A549 (cell line): ENCODE results near the gene SOX5. TPM values are rescaled to one million over a fixed set of nuclear protein-coding genes. Genes with fewer than 3 reads are reported as not detected.

Experiments
- ATAC-seq, 2 experiments: fragments of 200-7000 bp in 1 of 2; fragments of >200 bp in 1 of 2; cut with Nextera tagmentation in 1 of 2; cut with Tn5 transposase in 1 of 2; 3 replicates each; pipeline versions ENCODE4 v1.8.0 to v1.9.1; 2018 to 2020; ENCODE audit warnings: mild to moderate bottlenecking in 1 of 2, moderate library complexity in 1 of 2
- CTCF ChIA-PET: fragments of 300-600 bp; sonication (Branson Sonifier 250); formaldehyde crosslinking; extraction: SDS; loops from one replicate; lab custom pipeline; 2021; ENCODE audit warnings: antibody characterized with exemption, inconsistent platforms; lab: Yijun Ruan, JAX
- POLR2A ChIA-PET: fragments of 350-600 bp; formaldehyde crosslinking; extraction: SDS; loops from one replicate; lab custom pipeline; 2021; ENCODE audit warnings: antibody characterized with exemption, inconsistent platforms; lab: Yijun Ruan, JAX
- DNase-seq, 2 experiments: peaks; one replicate each; pipeline versions ENCODE4 v3.0.0 to v3.0.0-alpha.2; 2011 to 2016; ENCODE audit warnings: low read depth in 1 of 2, low spot score in 1 of 2
- FAIRE-seq: peaks from 2 replicates; lab custom pipeline; 2011; peaks lifted over from hg19 to GRCh38; lab: Jason Lieb, UNC
- H3K27ac ChIP-seq, 2 experiments: fragments of >200 bp; sonication (Bioruptor Twin); formaldehyde crosslinking; 3 replicates each; pipeline ENCODE4 v1.5.1; 2016 to 2017
- H3K4me1 ChIP-seq: fragments of >200 bp; sonication (Bioruptor Twin); formaldehyde crosslinking; 3 replicates; pipeline ENCODE4 v1.6.1; 2016
- H3K4me2 ChIP-seq: fragments of >200 bp; sonication (Bioruptor Twin); formaldehyde crosslinking; 3 replicates; pipeline ENCODE4 v1.6.1; 2016
- H3K4me3 ChIP-seq: fragments of >200 bp; sonication (Bioruptor Twin); formaldehyde crosslinking; 3 replicates; pipeline ENCODE4 v1.5.1; 2016
- H3K9me3 ChIP-seq: fragments of >200 bp; sonication (Bioruptor Twin); formaldehyde crosslinking; 3 replicates; pipeline ENCODE4 v1.6.1; 2016
- BHLHE40 ChIP-seq: IDR thresholded peaks from 2 replicates; pipeline ENCODE4 v1.6.1; 2012; ENCODE audit warnings: low read depth, low read length, inconsistent platforms
- CBX8 ChIP-seq: fragments of 200-600 bp; sonication (generic); IDR thresholded peaks from 2 replicates; pipeline ENCODE4 v1.6.1; 2016
- CEBPB ChIP-seq, 2 experiments: fragments of >200 bp in 1 of 2; sonication (Bioruptor Twin) in 1 of 2; formaldehyde crosslinking in 1 of 2; IDR thresholded peaks; 2 replicates each; pipeline ENCODE4 v1.6.1; 2012 to 2016
- CHD2 ChIP-seq: fragments of 150-350 bp; IDR thresholded peaks from 2 replicates; pipeline ENCODE4 v1.6.1; 2014; ENCODE audit warnings: low read length; ENCODE audit not compliant: partially characterized antibody
- EHMT2 ChIP-seq: fragments of 200-600 bp; sonication (generic); IDR thresholded peaks from 2 replicates; pipeline ENCODE4 v1.6.1; 2016; ENCODE audit warnings: antibody characterized with exemption, low read depth, mild to moderate bottlenecking, moderate library complexity
- ELK1 ChIP-seq: fragments of 150-350 bp; IDR thresholded peaks from 2 replicates; pipeline ENCODE4 v1.6.1; 2014; ENCODE audit warnings: low read depth, mild to moderate bottlenecking, low read length
- EP300 ChIP-seq, 2 experiments: fragments of >200 bp; sonication (Bioruptor Twin); formaldehyde crosslinking; IDR thresholded peaks; 2 replicates in 1 of 2; 3 replicates in 1 of 2; pipeline ENCODE4 v1.6.1; 2016 to 2017
- FOSL2 ChIP-seq, 2 experiments: fragments of 450-650 bp in 1 of 2; fragments of >200 bp in 1 of 2; sonication (Bioruptor Twin) in 1 of 2; formaldehyde crosslinking; IDR thresholded peaks; 2 replicates each; pipeline versions ENCODE4 v1.5.0 to v1.6.1; 2016 to 2020; ENCODE audit warnings: mild to moderate bottlenecking in 1 of 2, moderate library complexity in 1 of 2
- FOXS1 ChIP-seq: fragments of 250-450 bp; sonication (Bioruptor Pico); IDR thresholded peaks from 2 replicates; pipeline ENCODE4 v1.5.0; 2020; ENCODE audit warnings: mild to moderate bottlenecking, moderate library complexity
- HEYL ChIP-seq: fragments of 250-450 bp; sonication (Bioruptor Pico); IDR thresholded peaks from 2 replicates; pipeline ENCODE4 v1.8.0; 2021; ENCODE audit warnings: mild to moderate bottlenecking, moderate library complexity
- HMGXB4 ChIP-seq: fragments of 250-450 bp; sonication (Bioruptor Pico); IDR thresholded peaks from 2 replicates; pipeline ENCODE4 v1.5.0; 2021; ENCODE audit warnings: mild to moderate bottlenecking, moderate library complexity, borderline replicate concordance
- HOXB5 ChIP-seq: fragments of 250-450 bp; sonication (Bioruptor Pico); IDR thresholded peaks from 2 replicates; pipeline ENCODE4 v1.5.0; 2020; ENCODE audit warnings: mild to moderate bottlenecking, moderate library complexity
- JUN ChIP-seq, 2 experiments: fragments of >200 bp; sonication (Bioruptor Twin); formaldehyde crosslinking; IDR thresholded peaks; 2 replicates in 1 of 2; 3 replicates in 1 of 2; pipeline ENCODE4 v1.6.1; 2016 to 2017
- KDM5A ChIP-seq: fragments of 200-600 bp; sonication (generic); IDR thresholded peaks from 2 replicates; pipeline ENCODE4 v1.6.1; 2016; ENCODE audit warnings: antibody characterized with exemption, mild to moderate bottlenecking
- NR3C1 ChIP-seq: fragments of >200 bp; sonication (Bioruptor Twin); formaldehyde crosslinking; IDR thresholded peaks from 3 replicates; pipeline ENCODE4 v1.6.1; 2017
- RCOR1 ChIP-seq: fragments of 150-350 bp; IDR thresholded peaks from 2 replicates; pipeline ENCODE4 v1.6.1; 2014; ENCODE audit warnings: antibody characterized with exemption, low read length, low read depth
- TP53 ChIP-seq: fragments of 250-450 bp; sonication (Bioruptor Pico); IDR thresholded peaks from 2 replicates; pipeline ENCODE4 v1.5.0; 2021; ENCODE audit warnings: mild to moderate bottlenecking, moderate library complexity
- ZFP36 ChIP-seq: fragments of 450-650 bp; IDR thresholded peaks from 2 replicates; pipeline ENCODE4 v1.6.1; 2014; ENCODE audit warnings: borderline replicate concordance; ENCODE audit not compliant: partially characterized antibody
- WGBS: methylation state at CpG from one replicate; pipeline ENCODE4 v1.1.6; 2017; ENCODE audit errors: missing lambda C conversion rate; 5-methylcytosine and 5-hydroxymethylcytosine counted together
- polyA plus RNA-seq, 4 experiments: library from polyadenylated mRNA; depleted of rRNA in 3 of 4; stranded (reverse); fragments of >200 nt; fragmentation: RNase III in 1 of 4; extraction: RNeasy Plus Mini Kit Qiagen cat#74134 plus additional on column Dnase treatment in 1 of 4; gene quantifications; 2 replicates in 3 of 4; 3 replicates in 1 of 4; pipeline ENCODE4 v1.2.3, GENCODE V29; 2011 to 2017
- TF ChIP-seq, protein P1 (sequence below): fragments of 450-650 bp; IDR thresholded peaks from 2 replicates; pipeline ENCODE4 v1.6.1; 2014; ENCODE audit warnings: antibody characterized with exemption
- TF ChIP-seq, protein P2 (sequence below): IDR thresholded peaks from 2 replicates; pipeline ENCODE4 v1.6.1; 2012; ENCODE audit warnings: low read depth, borderline replicate concordance
- TF ChIP-seq, protein P3 (sequence below): fragments of >200 bp; sonication (Bioruptor Twin); formaldehyde crosslinking; IDR thresholded peaks from 2 replicates; pipeline ENCODE4 v1.6.1; 2016
- TF ChIP-seq, protein P4 (sequence below): fragments of 250-450 bp; sonication (Bioruptor Pico); IDR thresholded peaks from 2 replicates; pipeline ENCODE4 v1.5.0; 2020; ENCODE audit warnings: low read depth, mild to moderate bottlenecking, moderate library complexity
- TF ChIP-seq, protein P5 (sequence below): fragments of >200 bp; sonication (Bioruptor Twin); formaldehyde crosslinking; IDR thresholded peaks from 3 replicates; pipeline ENCODE4 v1.6.1; 2016
- TF ChIP-seq, protein P6 (sequence below): IDR thresholded peaks from 2 replicates; pipeline ENCODE4 v1.6.1; 2012

Gene SOX5
- polyA plus RNA-seq, 2 of the 4 experiments (the other 2 are of a cell fraction) = not detected

DNA sequence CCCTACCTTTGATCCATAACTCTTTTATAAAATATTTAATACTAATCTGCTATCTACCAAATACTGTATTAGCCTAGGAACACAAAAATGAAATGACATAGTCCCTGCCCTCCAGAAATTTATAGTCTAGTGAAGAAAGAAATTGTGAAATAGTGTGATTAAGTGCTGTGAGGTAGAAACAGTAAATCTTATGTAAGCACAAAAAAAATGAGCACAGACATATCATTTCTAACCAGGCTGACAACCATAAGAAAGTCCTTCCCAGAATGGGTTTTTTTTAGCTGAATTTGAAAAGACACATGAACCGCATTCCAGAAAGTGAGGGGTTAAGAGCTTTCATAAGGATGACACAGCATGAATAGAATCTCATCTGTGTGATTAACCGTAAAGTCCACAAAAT is 145.9 kb downstream of the SOX5 start:
- no peak for DNase-seq
- no peaks in the 10 kb centered on the region for H3K4me1 ChIP-seq

DNA sequence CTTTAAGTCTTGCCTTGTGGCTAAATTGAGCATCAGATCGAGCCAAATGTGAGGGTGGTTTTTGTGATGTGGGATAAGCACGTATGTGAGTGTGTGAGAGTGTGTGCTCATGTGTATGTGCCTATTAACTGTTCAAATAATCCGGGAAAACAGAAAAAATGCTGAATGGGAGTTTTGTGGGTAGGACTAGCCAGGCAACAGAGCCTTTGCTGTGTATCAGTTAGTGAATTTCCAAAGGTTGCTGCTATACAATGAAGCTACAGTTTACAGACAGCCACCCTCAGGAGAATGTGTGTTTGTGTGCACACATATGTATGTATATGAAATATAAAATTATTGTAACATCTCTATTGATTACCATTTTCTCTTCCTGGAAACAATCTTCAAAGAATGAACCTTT is 154.0 kb downstream of the SOX5 start:
- no peak for DNase-seq
- no peak for ATAC-seq
- TF ChIP-seq HEYL (CRISPR knock-in tag) (no peak), ELK1 (no peak), CBX8 (no peak), JUN (IDR thresholded peaks at IDR 0.05) (no peak), CHD2 (no peak), HMGXB4 (CRISPR knock-in tag) (no peak), FOSL2 (IDR thresholded peaks at IDR 0.05) (no peak), FOSL2 (CRISPR knock-in tag; IDR thresholded peaks at IDR 0.05) (no peak), KDM5A (no peak), HOXB5 (CRISPR knock-in tag) (no peak), CEBPB (IDR thresholded peaks at IDR 0.05) (no peak)
- TF ChIP-seq, protein P1, sequence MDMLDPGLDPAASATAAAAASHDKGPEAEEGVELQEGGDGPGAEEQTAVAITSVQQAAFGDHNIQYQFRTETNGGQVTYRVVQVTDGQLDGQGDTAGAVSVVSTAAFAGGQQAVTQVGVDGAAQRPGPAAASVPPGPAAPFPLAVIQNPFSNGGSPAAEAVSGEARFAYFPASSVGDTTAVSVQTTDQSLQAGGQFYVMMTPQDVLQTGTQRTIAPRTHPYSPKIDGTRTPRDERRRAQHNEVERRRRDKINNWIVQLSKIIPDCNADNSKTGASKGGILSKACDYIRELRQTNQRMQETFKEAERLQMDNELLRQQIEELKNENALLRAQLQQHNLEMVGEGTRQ = no peak
- TF ChIP-seq, protein P2, sequence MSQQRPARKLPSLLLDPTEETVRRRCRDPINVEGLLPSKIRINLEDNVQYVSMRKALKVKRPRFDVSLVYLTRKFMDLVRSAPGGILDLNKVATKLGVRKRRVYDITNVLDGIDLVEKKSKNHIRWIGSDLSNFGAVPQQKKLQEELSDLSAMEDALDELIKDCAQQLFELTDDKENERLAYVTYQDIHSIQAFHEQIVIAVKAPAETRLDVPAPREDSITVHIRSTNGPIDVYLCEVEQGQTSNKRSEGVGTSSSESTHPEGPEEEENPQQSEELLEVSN = no peak
- TF ChIP-seq, protein P3, sequence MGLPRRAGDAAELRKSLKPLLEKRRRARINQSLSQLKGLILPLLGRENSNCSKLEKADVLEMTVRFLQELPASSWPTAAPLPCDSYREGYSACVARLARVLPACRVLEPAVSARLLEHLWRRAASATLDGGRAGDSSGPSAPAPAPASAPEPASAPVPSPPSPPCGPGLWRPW = no peak
- TF ChIP-seq, protein P4, sequence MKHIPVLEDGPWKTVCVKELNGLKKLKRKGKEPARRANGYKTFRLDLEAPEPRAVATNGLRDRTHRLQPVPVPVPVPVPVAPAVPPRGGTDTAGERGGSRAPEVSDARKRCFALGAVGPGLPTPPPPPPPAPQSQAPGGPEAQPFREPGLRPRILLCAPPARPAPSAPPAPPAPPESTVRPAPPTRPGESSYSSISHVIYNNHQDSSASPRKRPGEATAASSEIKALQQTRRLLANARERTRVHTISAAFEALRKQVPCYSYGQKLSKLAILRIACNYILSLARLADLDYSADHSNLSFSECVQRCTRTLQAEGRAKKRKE (CRISPR knock-in tag) = no peak

More for the DNA sequence above, 145.9 kb downstream of the SOX5 start:
- Histone ChIP-seq H3K4me2 (no peak overlapping the region), H3K4me3 (no peak overlapping the region), H3K9me3 (no peaks in the 10 kb centered on the region; the same call in 2 of the 3 replicates), H3K27ac (no peak overlapping the region)
- ATAC-seq = no peak
- 24% methylated on average over 2 of the region's 2 CpGs for WGBS
- POLR2A ChIA-PET = no interaction called here
- FAIRE-seq = no peak
- no peak for TF ChIP-seq EHMT2
- TF ChIP-seq EP300 (IDR thresholded peaks at IDR 0.05) = no peak
- TF ChIP-seq ZFP36 = no peak
- TF ChIP-seq FOXS1 (CRISPR knock-in tag) = no peak
- TF ChIP-seq, protein P5, sequence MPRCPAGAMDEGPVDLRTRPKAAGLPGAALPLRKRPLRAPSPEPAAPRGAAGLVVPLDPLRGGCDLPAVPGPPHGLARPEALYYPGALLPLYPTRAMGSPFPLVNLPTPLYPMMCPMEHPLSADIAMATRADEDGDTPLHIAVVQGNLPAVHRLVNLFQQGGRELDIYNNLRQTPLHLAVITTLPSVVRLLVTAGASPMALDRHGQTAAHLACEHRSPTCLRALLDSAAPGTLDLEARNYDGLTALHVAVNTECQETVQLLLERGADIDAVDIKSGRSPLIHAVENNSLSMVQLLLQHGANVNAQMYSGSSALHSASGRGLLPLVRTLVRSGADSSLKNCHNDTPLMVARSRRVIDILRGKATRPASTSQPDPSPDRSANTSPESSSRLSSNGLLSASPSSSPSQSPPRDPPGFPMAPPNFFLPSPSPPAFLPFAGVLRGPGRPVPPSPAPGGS = no peak
- TF ChIP-seq, protein P6, sequence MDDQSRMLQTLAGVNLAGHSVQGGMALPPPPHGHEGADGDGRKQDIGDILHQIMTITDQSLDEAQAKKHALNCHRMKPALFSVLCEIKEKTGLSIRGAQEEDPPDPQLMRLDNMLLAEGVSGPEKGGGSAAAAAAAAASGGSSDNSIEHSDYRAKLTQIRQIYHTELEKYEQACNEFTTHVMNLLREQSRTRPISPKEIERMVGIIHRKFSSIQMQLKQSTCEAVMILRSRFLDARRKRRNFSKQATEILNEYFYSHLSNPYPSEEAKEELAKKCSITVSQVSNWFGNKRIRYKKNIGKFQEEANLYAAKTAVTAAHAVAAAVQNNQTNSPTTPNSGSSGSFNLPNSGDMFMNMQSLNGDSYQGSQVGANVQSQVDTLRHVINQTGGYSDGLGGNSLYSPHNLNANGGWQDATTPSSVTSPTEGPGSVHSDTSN = no peak
- TF ChIP-seq RCOR1 = no peak
- no peak for TF ChIP-seq HMGXB4 (CRISPR knock-in tag)
- TF ChIP-seq HOXB5 (CRISPR knock-in tag) = no peak
- TF ChIP-seq NR3C1 = no peak
- no peak for TF ChIP-seq KDM5A
- TF ChIP-seq FOSL2 (IDR thresholded peaks at IDR 0.05) = no peak
- TF ChIP-seq FOSL2 (CRISPR knock-in tag; IDR thresholded peaks at IDR 0.05) = no peak
- TF ChIP-seq, protein P1 = no peak
- TF ChIP-seq TP53 (CRISPR knock-in tag) = no peak
- no peak for TF ChIP-seq HEYL (CRISPR knock-in tag)
- no peak for TF ChIP-seq BHLHE40
- CTCF ChIA-PET = no interaction called here

More for the DNA sequence above, 154.0 kb downstream of the SOX5 start:
- H3K4me1 ChIP-seq = no peaks in the 10 kb centered on the region
- H3K27ac ChIP-seq = no peak overlapping the region
- no peaks in the 10 kb centered on the region for H3K9me3 ChIP-seq
- CTCF ChIA-PET = no interaction called here
- FAIRE-seq = no peak
- H3K4me3 ChIP-seq = no peak overlapping the region
- WGBS = 3% methylated on average over 3 of the region's 3 CpGs
- H3K4me2 ChIP-seq = no peak overlapping the region
- POLR2A ChIA-PET = no interaction called here
